Measurements from ENCODE around the gene PADI4.

PADI4 gene

GRCh38 chr1:17350928-17351446 is 43.0 kb downstream of the PADI4 start:
- DNase-seq (ENCODE audit: low spot score): no peak

DNA sequence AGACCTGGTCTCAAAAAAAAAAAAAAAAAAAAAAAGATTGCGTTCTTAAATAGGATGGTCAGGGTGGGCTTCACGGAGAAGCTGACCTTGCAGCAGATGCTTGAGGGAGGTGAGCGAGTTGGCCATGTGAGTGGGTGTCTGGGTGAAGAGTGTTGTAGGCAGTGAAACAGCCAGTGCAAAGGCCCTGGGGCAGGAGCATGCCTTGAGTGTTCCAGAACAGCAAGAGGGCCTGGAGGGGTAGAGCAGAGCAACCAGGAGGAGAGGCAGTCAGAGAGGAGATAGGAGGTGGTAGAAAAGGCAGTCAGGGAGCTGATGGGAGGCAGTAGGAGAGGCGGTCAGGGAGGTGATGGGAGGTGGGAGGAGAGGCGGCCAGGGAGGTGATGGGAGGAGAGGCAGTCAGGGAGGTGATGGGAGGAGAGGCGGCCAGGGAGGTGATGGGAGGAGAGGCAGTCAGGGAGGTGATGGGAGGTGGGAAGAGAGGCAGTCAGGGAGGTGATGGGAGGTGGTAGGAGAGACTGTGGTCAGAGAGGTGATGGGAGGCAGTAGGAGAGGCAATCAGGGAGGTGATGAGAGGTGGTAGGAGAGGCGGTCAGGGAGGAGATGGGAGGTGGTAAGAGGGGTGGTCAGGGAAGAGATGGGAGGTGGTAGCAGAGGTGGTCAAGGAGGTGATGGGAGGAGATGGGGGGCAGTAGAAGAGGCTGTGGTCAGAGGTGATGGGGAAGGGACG is 43.8 kb downstream of the PADI4 start:
- no peak for DNase-seq (ENCODE audit: low spot score)

GRCh38 chr1:17352419-17352909 is 44.5 kb downstream of the PADI4 start:
- DNase-seq (ENCODE audit: low spot score): no peak

DNA sequence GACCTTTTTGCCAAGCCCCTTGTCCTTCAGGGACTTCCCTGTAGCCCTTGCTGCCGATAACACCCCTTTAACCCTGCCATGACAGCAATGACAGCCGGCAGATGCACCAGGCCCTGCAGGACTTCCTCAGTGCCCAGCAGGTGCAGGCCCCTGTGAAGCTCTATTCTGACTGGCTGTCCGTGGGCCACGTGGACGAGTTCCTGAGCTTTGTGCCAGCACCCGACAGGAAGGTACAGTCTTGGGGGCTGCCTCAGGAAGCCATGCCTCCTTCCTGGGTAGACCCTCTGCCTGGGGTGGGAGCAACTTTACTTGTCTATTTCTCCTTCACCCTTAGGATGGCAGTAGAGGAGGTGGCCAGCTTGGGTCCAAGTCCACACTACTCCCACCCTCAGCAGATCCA is 47.9 kb downstream of the PADI4 start:
- DNase-seq (ENCODE audit: low spot score): no peak

DNA sequence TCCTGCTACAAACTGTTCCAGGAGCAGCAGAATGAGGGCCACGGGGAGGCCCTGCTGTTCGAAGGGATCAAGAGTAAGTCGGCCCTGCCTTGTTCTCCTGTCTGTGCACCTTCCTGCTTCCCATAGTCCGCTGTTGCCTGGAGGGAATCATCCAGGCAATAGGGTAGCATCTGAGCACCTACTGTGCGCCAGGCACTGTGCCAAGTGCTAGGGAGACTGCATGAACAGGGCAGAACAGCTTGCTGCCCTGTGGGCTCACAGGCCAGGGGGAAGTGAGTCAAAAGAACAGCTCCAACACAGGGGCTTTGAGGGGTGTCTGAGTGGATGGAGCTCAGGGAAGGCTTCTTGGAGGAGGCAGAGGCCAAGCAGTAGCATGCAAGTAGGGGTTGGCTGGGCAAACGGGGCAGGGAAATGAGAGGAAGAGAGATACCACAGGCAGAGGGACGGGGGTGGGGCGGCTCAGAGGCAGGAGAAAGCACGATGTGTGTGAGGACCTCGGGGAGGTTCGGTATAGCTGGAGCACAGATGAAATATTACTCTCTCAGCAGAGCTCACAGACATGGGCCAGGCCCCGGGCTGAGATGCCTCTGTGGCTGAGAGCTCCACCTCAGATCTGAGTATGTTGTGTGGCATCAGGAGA is 48.5 kb downstream of the PADI4 start:
- no peak for DNase-seq (ENCODE audit: low spot score)

DNA sequence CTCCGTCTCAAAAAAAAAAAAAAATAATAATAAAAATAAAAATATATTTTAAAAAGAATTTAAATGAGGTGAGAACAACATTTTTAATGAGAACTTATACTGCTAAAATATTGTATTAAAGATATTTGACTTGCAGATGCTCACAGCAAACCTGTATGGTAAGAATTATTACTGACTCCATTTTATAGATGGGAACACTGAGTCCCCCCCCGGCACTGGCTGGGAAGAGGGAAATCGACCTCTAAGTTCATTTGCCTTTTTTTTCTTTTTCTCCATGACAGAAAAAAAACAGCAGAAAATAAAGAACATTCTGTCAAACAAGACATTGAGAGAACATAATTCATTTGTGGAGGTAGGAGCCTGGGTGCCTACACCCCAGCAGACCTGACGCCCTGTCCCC is 50.6 kb downstream of the PADI4 start:
- DNase-seq (ENCODE audit: low spot score): no peak

DNA sequence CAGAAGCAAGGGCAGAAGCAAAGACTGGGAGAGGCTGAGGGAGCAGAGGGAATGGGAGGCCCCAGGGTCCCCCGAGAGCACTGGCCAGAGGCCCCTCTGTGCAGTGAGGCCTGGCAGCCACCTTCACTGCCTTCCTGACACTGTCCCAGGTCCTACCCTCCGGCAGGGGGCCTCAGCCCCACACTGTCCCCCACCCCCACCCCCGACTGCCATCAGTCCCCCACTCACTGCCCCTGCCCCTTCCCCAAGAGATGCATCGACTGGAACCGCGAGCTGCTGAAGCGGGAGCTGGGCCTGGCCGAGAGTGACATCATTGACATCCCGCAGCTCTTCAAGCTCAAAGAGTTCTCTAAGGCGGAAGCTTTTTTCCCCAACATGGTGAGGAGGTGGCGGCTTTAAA is 51.0 kb downstream of the PADI4 start:
- DNase-seq (ENCODE audit: low spot score): no peak

- no peak for DNase-seq (ENCODE audit: low spot score)
Measured at GRCh38 chr1:17359808-17360207, 51.8 kb downstream of the PADI4 start.

DNA sequence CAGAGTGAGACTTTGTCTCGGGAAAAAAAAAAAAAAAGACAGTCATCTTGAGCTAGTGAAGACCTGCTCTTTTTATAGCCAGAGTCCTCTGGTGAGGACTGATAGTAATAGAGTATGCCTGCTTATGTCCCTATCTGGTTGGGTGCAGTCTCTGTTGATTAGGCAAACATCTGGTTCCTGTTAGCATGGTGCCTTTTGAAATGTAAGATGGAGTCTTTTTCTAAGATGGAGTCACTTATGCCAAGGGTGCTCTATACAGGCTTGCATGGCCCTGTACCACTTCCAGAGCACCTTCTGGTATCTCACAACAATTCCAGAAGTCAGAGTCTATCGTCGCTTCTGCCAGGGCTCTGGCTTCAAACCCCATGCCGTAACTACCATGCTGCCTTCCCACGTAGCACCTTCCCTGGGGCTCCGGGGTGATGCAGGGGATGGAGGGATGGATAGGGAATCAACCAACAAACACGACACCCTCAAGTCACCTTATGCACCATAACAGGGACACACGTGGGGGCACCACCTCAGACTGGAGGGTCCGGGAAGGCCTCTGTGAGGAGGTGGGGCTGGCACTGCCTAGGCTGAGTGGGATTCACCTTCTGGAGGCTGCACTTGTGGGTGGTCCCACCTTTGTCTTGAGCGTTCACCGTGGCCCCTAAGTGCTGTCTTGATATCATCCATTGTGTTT is 52.4 kb downstream of the PADI4 start:
- no peak for DNase-seq (ENCODE audit: low spot score)

DNA sequence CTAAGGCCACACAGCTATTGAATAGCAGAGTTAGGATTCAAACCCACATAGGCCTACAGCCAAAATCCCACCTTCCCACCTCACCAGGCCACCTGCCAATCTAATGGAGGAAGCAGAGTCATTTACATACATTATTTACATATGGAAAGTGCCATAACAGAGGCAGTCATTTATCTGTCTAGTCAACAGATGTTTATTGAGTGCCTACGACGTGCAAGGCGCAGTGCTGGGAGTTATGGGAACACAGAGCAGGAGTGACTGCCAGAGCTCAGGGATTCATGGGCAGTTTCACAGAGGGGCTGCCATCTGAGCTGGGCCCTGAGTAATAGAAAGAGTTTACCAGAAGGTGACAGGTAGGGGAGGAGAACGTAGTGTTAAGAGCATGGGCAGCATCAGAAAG is 53.7 kb downstream of the PADI4 start:
- no peak for DNase-seq (ENCODE audit: low spot score)

GRCh38 chr1:17363351-17363750 is 55.4 kb downstream of the PADI4 start:
- no peak for DNase-seq (ENCODE audit: low spot score)

GRCh38 chr1:17363771-17364170 is 55.8 kb downstream of the PADI4 start:
- DNase-seq (ENCODE audit: low spot score): no peak

DNA sequence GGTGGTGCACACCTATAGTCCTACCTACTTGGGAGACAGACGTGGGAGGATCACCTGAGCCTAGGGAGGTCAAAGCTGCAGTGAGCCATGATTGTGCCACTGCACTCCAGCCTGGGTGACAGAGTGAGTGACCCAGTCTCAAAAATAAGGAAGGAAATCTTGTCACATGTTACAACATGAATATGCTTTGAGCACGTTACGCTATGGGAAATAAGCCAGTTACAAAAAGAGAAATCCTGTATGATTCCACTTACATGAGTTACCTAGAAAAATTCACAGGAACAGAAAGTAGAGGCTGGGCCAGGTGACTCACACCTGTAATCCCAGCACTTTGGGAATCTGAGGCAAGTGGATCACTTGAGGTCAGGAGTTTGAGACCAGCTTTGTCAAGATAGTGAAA is 57.3 kb downstream of the PADI4 start:
- no peak for DNase-seq (ENCODE audit: low spot score)

GRCh38 chr1:17369466-17369865 is 61.5 kb downstream of the PADI4 start:
- DNase-seq (ENCODE audit: low spot score): no peak

GRCh38 chr1:17370618-17371017 is 62.6 kb downstream of the PADI4 start:
- DNase-seq (ENCODE audit: low spot score): no peak

DNA sequence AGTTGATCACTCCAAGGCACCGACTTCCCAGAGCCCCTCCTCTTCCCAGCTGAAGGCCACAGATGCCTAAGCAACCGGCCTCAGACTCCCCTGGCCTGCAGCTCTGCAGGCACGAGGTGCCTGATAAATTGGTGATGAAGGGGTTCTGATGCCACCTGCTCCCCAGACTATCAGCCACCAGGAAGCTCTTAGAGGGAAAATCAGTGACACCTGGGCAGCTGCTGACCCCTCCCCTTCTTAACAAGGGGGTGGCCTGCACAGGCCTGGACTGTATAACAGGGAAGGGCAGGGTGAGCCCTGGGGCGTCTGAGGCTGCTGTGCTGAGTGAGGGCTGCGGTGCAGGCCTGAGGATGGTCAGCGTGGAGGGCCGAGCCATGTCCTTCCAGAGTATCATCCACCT is 63.9 kb downstream of the PADI4 start, which contains the start of gene PADI6:
TSS of gene PADI6 (plus strand) at position 301 of the 400 bp plus-strand sequence. CDS start at position 351, 50 bp downstream.
- no peak for DNase-seq (ENCODE audit: low spot score)

DNA sequence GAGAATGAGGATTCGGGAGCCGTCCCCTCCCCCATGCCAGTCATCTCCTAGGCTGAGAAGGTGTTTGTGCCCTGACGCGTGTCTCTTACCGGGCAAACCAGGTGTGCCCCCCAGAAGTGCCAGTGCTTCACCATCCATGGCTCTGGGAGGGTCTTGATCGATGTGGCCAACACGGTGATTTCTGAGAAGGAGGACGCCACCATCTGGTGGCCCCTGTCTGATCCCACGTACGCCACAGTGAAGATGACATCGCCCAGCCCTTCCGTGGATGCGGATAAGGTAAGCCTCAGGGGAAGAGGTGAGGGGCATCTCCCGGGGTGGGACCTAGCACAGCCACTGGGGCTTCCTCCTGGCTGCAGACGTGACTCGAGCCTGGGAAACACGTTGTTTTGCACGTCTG is 65.0 kb downstream of the PADI4 start:
- DNase-seq (ENCODE audit: low spot score): no peak

GRCh38 chr1:17375651-17376050 is 67.7 kb downstream of the PADI4 start:
- DNase-seq (ENCODE audit: low spot score): no peak

DNA sequence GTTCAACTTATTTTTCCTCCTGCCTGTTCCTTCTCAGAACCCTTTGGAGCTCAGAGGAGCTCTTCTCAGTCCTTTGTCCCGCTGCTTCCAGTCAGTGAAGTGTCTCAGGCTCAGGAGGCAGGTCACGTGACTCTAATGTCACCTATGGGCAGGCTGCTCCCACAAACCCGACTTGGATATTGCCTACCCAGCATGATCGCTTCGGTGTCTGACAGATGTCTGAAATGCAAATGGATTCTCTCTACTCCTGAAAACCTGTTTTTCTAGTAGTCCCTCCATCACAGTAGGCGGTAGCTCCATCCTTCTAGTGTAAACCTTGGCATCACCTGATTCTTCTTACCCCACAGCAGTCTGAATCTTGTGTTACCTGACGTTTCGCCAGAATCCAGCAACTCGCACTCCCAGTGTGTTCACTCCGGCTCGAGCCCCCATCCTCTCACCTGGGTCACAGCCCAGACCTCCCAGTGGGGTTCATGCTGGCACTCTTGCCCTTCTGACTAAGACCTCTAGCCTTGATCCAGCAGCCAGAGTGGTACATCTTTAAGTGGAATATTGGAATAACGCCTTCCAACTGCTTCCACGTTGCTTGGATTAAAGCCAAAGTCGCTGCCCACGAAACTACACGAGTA is 69.4 kb downstream of the PADI4 start:
- no peak for DNase-seq (ENCODE audit: low spot score)

- DNase-seq (ENCODE audit: low spot score): no peak
Measured at GRCh38 chr1:17381161-17381560, 73.2 kb downstream of the PADI4 start.

GRCh38 chr1:17392199-17392740 is 84.3 kb downstream of the PADI4 start:
- DNase-seq (ENCODE audit: low spot score): no peak

GRCh38 chr1:17393230-17393629 is 85.2 kb downstream of the PADI4 start:
- no peak for DNase-seq (ENCODE audit: low spot score)

Data from Ammon's horn (tissue), 1 donor.